PC-3 (cell line): ENCODE data around the gene KIF17. TPM values are rescaled to one million over a fixed set of nuclear protein-coding genes. Genes with fewer than 3 reads are reported as not detected.

ENCODE experiments used
- ATAC-seq: fragments of 200-7000 bp; cut with Tn5 transposase; 2 replicates; pipeline ENCODE4 v1.9.1; 2020; ENCODE audit warnings: mild to moderate bottlenecking, moderate library complexity
- BruUV-seq: library from RNA; stranded (reverse); fragments of 400-500 nt; replicated peaks from 2 replicates; lab custom pipeline; 2021; lab: Mats Ljungman, UMichigan
- CTCF ChIA-PET: fragments of 300-600 bp; sonication (Branson Sonifier 250); formaldehyde crosslinking; loops from one replicate; lab custom pipeline; 2022; ENCODE audit warnings: antibody characterized with exemption; lab: Charles Lee
- POLR2A ChIA-PET: fragments of 300-600 bp; sonication (Branson Sonifier 250); formaldehyde crosslinking; loops from one replicate; lab custom pipeline; 2022; ENCODE audit warnings: antibody characterized with exemption; ENCODE audit not compliant: unreplicated experiment; lab: Charles Lee
- DNase-seq: peaks from one replicate; pipeline ENCODE4 v3.0.0-alpha.2; 2015
- H2AFZ ChIP-seq: fragments of 300-600 bp; sonication (generic); 2 replicates; pipeline ENCODE4 v1.6.0; 2016; ENCODE audit warnings: antibody characterized with exemption, low read length
- H3F3A ChIP-seq: fragments of 300-600 bp; sonication (generic); one replicate; pipeline ENCODE4 v1.6.0; 2017; ENCODE audit warnings: antibody characterized with exemption, low read length, control low read depth, mild to moderate bottlenecking; ENCODE audit not compliant: unreplicated experiment
- H3K27ac ChIP-seq: fragments of 300-600 bp; sonication (generic); 2 replicates; pipeline ENCODE4 v1.5.1; 2016; ENCODE audit warnings: mild to moderate bottlenecking, low read length
- H3K27me3 ChIP-seq: fragments of 300-600 bp; sonication (generic); 2 replicates; pipeline ENCODE4 v1.6.1; 2016; ENCODE audit warnings: low read length, mixed read lengths
- H3K36me3 ChIP-seq: fragments of 300-600 bp; sonication (generic); 2 replicates; pipeline ENCODE4 v1.6.1; 2016; ENCODE audit warnings: low read depth, mixed run types, low read length, mixed read lengths
- H3K4me1 ChIP-seq: fragments of 300-600 bp; sonication (generic); 2 replicates; pipeline ENCODE4 v1.5.1; 2016; ENCODE audit warnings: low read length; ENCODE audit not compliant: insufficient read depth
- H3K4me2 ChIP-seq: fragments of 300-600 bp; sonication (generic); 2 replicates; pipeline ENCODE4 v1.6.0; 2016; ENCODE audit warnings: low read length
- H3K4me3 ChIP-seq: fragments of 300-600 bp; sonication (generic); 2 replicates; pipeline ENCODE4 v1.5.1; 2016; ENCODE audit warnings: mild to moderate bottlenecking, low read length, mixed read lengths
- H3K79me2 ChIP-seq: fragments of 300-600 bp; sonication (generic); 2 replicates; pipeline ENCODE4 v1.6.1; 2017; ENCODE audit warnings: low read length, mixed read lengths
- H3K9ac ChIP-seq: fragments of 300-600 bp; sonication (generic); 2 replicates; pipeline ENCODE4 v1.6.0; 2016; ENCODE audit warnings: mild to moderate bottlenecking, low read length
- H3K9me2 ChIP-seq: fragments of 300-600 bp; sonication (generic); replicated peaks from 2 replicates; pipeline ENCODE4 v1.6.1; 2016; ENCODE audit warnings: mixed run types, low read length, mixed read lengths
- H3K9me3 ChIP-seq: fragments of 300-600 bp; sonication (generic); 2 replicates; pipeline ENCODE4 v1.6.1; 2016; ENCODE audit warnings: low read length, mixed read lengths
- H4K20me1 ChIP-seq: fragments of 300-600 bp; sonication (generic); 2 replicates; pipeline ENCODE4 v1.6.1; 2016; ENCODE audit warnings: low read length, mixed read lengths
- CTCF ChIP-seq: fragments of 300-600 bp; sonication (generic); conservative IDR thresholded peaks from 2 replicates; pipeline ENCODE4 v1.5.1; 2017; ENCODE audit warnings: antibody characterized with exemption, low read depth, mild to moderate bottlenecking, low read length
- EZH2 ChIP-seq: fragments of 300-600 bp; sonication (generic); IDR thresholded peaks from one replicate; pipeline ENCODE4 v1.6.1; 2017; ENCODE audit warnings: antibody characterized with exemption, mild to moderate bottlenecking, low read length; ENCODE audit not compliant: unreplicated experiment
- EZH2phosphoT487 ChIP-seq: fragments of 300-600 bp; sonication (generic); IDR thresholded peaks from 2 replicates; pipeline ENCODE4 v1.6.1; 2018; ENCODE audit warnings: mild to moderate bottlenecking, antibody characterized with exemption, low read length, borderline replicate concordance
- intact Hi-C: fragments of 100-400 bp; cut with micrococcal nuclease; formaldehyde crosslinking; loops from 2 replicates; pipeline ENCODE4 v1.9.0; 2023
- total RNA-seq: library from RNA; depleted of rRNA; stranded (reverse); fragments of >200 nt; gene quantifications from 2 replicates; pipeline ENCODE4 v1.2.3, GENCODE V29; 2014

KIF17 gene
- total RNA-seq, 1 experiment from 2014 or later: 0.33 TPM

- CTCF ChIA-PET: no interaction called here
- Histone ChIP-seq H3K9me2 (no peaks in the 10 kb centered on the region), H3K27ac (no peak overlapping the region), H3K4me1 (peaks cover 22% of the 10 kb centered on the region), H3K36me3 (no peaks in the 10 kb centered on the region), H4K20me1 (no peaks in the 10 kb centered on the region), H3F3A (no peaks in the 10 kb centered on the region), H3K4me2 (no peak overlapping the region), H3K9ac (no peak overlapping the region), H3K27me3 (no peaks in the 10 kb centered on the region), H3K79me2 (no peaks in the 10 kb centered on the region), H3K4me3 (no peak overlapping the region), H2AFZ (no peak overlapping the region), H3K9me3 (no peaks in the 10 kb centered on the region)
- TF ChIP-seq EZH2phosphoT487: no peak
- no peak for TF ChIP-seq EZH2
- TF ChIP-seq CTCF: no peak
- intact Hi-C loops: loop anchor here (5.0 to 10.0 kb wide), 3 partner anchors 88 to 285 kb away; partner anchors contain the start of gene HP1BP3
- no peak for DNase-seq
- POLR2A ChIA-PET: no interaction called here
- no peak for ATAC-seq
- no TSS peak for BruUV-seq
Observed at GRCh38 chr1:20699558-20699957, 18.2 kb downstream of the KIF17 start.

- Histone ChIP-seq H3K4me3 (no peak overlapping the region), H3K36me3 (no peaks in the 10 kb centered on the region), H3K79me2 (no peaks in the 10 kb centered on the region), H3K9me3 (no peaks in the 10 kb centered on the region), H2AFZ (no peak overlapping the region), H3K27me3 (no peaks in the 10 kb centered on the region), H3K4me1 (peaks cover 22% of the 10 kb centered on the region), H3K9ac (no peak overlapping the region; the same call in 1 of the 2 replicates), H3K4me2 (peak overlapping the region; percentile 59), H4K20me1 (no peaks in the 10 kb centered on the region), H3K27ac (peak overlapping the region; percentile 66), H3K9me2 (no peaks in the 10 kb centered on the region), H3F3A (no peaks in the 10 kb centered on the region)
- ChIA-PET CTCF (interaction anchor here (1.0 kb wide), 1 partner anchor 88 kb away, joined by 6 read pairs; the partner anchor contains the start of gene HP1BP3), POLR2A (interaction anchor here (0.5 kb wide), 1 partner anchor 190 kb away, joined by 3 read pairs; the partner anchor contains the start of gene MUL1)
- DNase-seq (peak; percentile 80), ATAC-seq (peak; percentile 32)
- no TSS peak for BruUV-seq
- no peak for TF ChIP-seq EZH2
- no peak for TF ChIP-seq EZH2phosphoT487
- TF ChIP-seq CTCF: no peak
- intact Hi-C loops: loop anchor here (5.0 to 10.0 kb wide), 3 partner anchors 89 to 286 kb away; partner anchors contain the start of gene HP1BP3
Observed at GRCh38 chr1:20698195-20698910, 19.5 kb downstream of the KIF17 start.

- Histone ChIP-seq H2AFZ (no peak overlapping the region), H4K20me1 (no peaks in the 10 kb centered on the region), H3K9ac (peak overlapping the region; percentile 73; the same call in 1 of the 2 replicates), H3K79me2 (no peaks in the 10 kb centered on the region), H3K4me3 (no peak overlapping the region), H3K27ac (peak overlapping the region; percentile 78; the same call in 1 of the 2 replicates), H3K27me3 (no peaks in the 10 kb centered on the region), H3K4me2 (peak overlapping the region; percentile 91; the same call in 1 of the 2 replicates), H3K36me3 (no peaks in the 10 kb centered on the region), H3K9me3 (no peaks in the 10 kb centered on the region), H3F3A (no peaks in the 10 kb centered on the region), H3K9me2 (no peaks in the 10 kb centered on the region), H3K4me1 (peaks cover 22% of the 10 kb centered on the region)
- no peak for ATAC-seq
- no peak for DNase-seq
- ChIA-PET POLR2A (no interaction called here), CTCF (interaction anchor here (0.6 to 1.3 kb wide), 2 partner anchors 36 to 490 kb away, joined by 3 to 10 read pairs; no protein-coding TSS in a partner anchor)
- BruUV-seq: no TSS peak
- TF ChIP-seq EZH2 (no peak), CTCF (no peak), EZH2phosphoT487 (no peak)
- intact Hi-C loops: loop anchor here (2.0 to 10.0 kb wide), 4 partner anchors 35 to 287 kb away; partner anchors contain the start of genes HP1BP3 and SH2D5
Observed at GRCh38 chr1:20697563-20697962, 20.2 kb downstream of the KIF17 start.
